GM10847 (cell line): ENCODE results near the gene SYCN.

ENCODE experiments used
- POLR2A ChIP-seq: IDR thresholded peaks from 2 replicates; pipeline ENCODE4 v1.6.1; 2011; ENCODE audit not compliant: insufficient read length; ENCODE audit errors: extremely low read depth

Gene SYCN

GRCh38 chr19:39199025-39199424 lies 5.0 kb downstream of the SYCN start:
- TF ChIP-seq POLR2A = no peak

GRCh38 chr19:39197808-39198207 lies 6.3 kb downstream of the SYCN start:
- TF ChIP-seq POLR2A = no peak

- no peak for TF ChIP-seq POLR2A
Measured at GRCh38 chr19:39196860-39197562, 7.1 kb downstream of the SYCN start, which contains the start of gene NCCRP1. TSS of gene NCCRP1 (plus strand) at chr19:39196964. CDS start at chr19:39196983, 19 bp downstream.

GRCh38 chr19:39196320-39196719 lies 7.7 kb downstream of the SYCN start:
- no peak for TF ChIP-seq POLR2A

GRCh38 chr19:39195755-39196154 lies 8.3 kb downstream of the SYCN start:
- no peak for TF ChIP-seq POLR2A

- TF ChIP-seq POLR2A = no peak
Measured at GRCh38 chr19:39194832-39195542, 9.1 kb downstream of the SYCN start.

- TF ChIP-seq POLR2A = no peak
Measured at GRCh38 chr19:39193803-39194202, 10.3 kb downstream of the SYCN start.

- TF ChIP-seq POLR2A = no peak
Measured at GRCh38 chr19:39192846-39193245, 11.2 kb downstream of the SYCN start.

GRCh38 chr19:39190768-39191167 lies 13.3 kb downstream of the SYCN start:
- no peak for TF ChIP-seq POLR2A

GRCh38 chr19:39188960-39189359 lies 15.1 kb downstream of the SYCN start:
- TF ChIP-seq POLR2A = no peak

- TF ChIP-seq POLR2A = no peak
Measured at GRCh38 chr19:39187552-39187943, 16.5 kb downstream of the SYCN start.

- no peak for TF ChIP-seq POLR2A
Measured at GRCh38 chr19:39186391-39186790, 17.7 kb downstream of the SYCN start.

- no peak for TF ChIP-seq POLR2A
Measured at GRCh38 chr19:39183104-39183503, 21.0 kb downstream of the SYCN start.

GRCh38 chr19:39182174-39182505 lies 21.9 kb downstream of the SYCN start:
- no peak for TF ChIP-seq POLR2A

GRCh38 chr19:39181500-39182173 lies 22.4 kb downstream of the SYCN start:
- TF ChIP-seq POLR2A = no peak

GRCh38 chr19:39180749-39181148 lies 23.3 kb downstream of the SYCN start:
- TF ChIP-seq POLR2A = no peak

- TF ChIP-seq POLR2A = no peak
Measured at GRCh38 chr19:39179754-39180153, 24.3 kb downstream of the SYCN start.
